Liver (tissue), 9 donors: ENCODE measurements around the gene HIGD1A. TPM values are rescaled to one million over a fixed set of nuclear protein-coding genes. Genes with fewer than 3 reads are reported as not detected.

ENCODE experiments used
- DNase-seq: peaks from one replicate; pipeline ENCODE4 v3.0.0-alpha.2; 2017; ENCODE audit warnings: low spot score
- H3K27ac ChIP-seq, 2 donors: one replicate each; pipeline ENCODE4 v1.7.0; 2013; ENCODE audit warnings: inconsistent platforms in 2 of 2, low read length in 2 of 2, control low read depth in 1 of 2, low read depth in 1 of 2, mild to moderate bottlenecking in 1 of 2
- H3K27me3 ChIP-seq, 4 donors: one replicate each; pipeline versions ENCODE4 v1.6.1 to v1.7.0; 2013; ENCODE audit warnings: low read length in 3 of 4, inconsistent platforms in 1 of 4, mild to moderate bottlenecking in 1 of 4, moderate library complexity in 1 of 4; ENCODE audit not compliant: control insufficient read depth in 4 of 4, insufficient read depth in 4 of 4
- H3K36me3 ChIP-seq, 4 donors: one replicate each; pipeline versions ENCODE4 v1.6.1 to v1.7.0; 2013; ENCODE audit warnings: low read length in 3 of 4, mild to moderate bottlenecking in 3 of 4, low read depth in 1 of 4, moderate library complexity in 1 of 4; ENCODE audit not compliant: control insufficient read depth in 4 of 4, insufficient read depth in 3 of 4
- H3K4me1 ChIP-seq, 4 donors: one replicate each; pipeline versions ENCODE4 v1.6.1 to v1.7.0; 2013; ENCODE audit warnings: low read length in 3 of 4, mild to moderate bottlenecking in 3 of 4, moderate library complexity in 1 of 4; ENCODE audit not compliant: control insufficient read depth in 4 of 4, insufficient read depth in 4 of 4
- H3K4me3 ChIP-seq, 3 donors: one replicate each; pipeline versions ENCODE4 v1.6.1 to v1.7.0; 2013; ENCODE audit warnings: low read length in 3 of 3, control low read depth in 1 of 3, low read depth in 1 of 3, mild to moderate bottlenecking in 1 of 3
- H3K9ac ChIP-seq, 2 donors: one replicate each; pipeline ENCODE4 v1.7.0; 2013; ENCODE audit warnings: low read length in 2 of 2, mild to moderate bottlenecking in 2 of 2, moderate library complexity in 2 of 2, control low read depth in 1 of 2, low read depth in 1 of 2
- H3K9me3 ChIP-seq, 4 donors: one replicate each; pipeline versions ENCODE4 v1.6.1 to v1.7.0; 2013; ENCODE audit warnings: low read length in 3 of 4; ENCODE audit not compliant: control insufficient read depth in 4 of 4
- ATF3 ChIP-seq: IDR thresholded peaks from 2 replicates; pipeline ENCODE4 v1.6.1; 2016; ENCODE audit warnings: antibody characterized with exemption
- CTCF ChIP-seq: fragments of 150-350 bp; IDR thresholded peaks from 2 replicates; pipeline ENCODE4 v1.5.1; 2017; ENCODE audit warnings: improper control_type of control experiment, low read depth, low read length; ENCODE audit not compliant: missing input control
- EGR1 ChIP-seq, 2 donors: IDR thresholded peaks; 2 replicates each; pipeline ENCODE4 v1.6.1; 2016 to 2018; ENCODE audit warnings: antibody characterized with exemption in 2 of 2, low read depth in 2 of 2
- FOXA2 ChIP-seq: IDR thresholded peaks from 2 replicates; pipeline ENCODE4 v1.6.1; 2016; ENCODE audit warnings: antibody characterized with exemption
- GABPA ChIP-seq, 2 donors: IDR thresholded peaks in 1 of 2; conservative IDR thresholded peaks in 1 of 2; 2 replicates each; pipeline ENCODE4 v1.6.1; 2016; ENCODE audit warnings: antibody characterized with exemption in 2 of 2, mild to moderate bottlenecking in 1 of 2, moderate library complexity in 1 of 2
- HNF4A ChIP-seq, 2 donors: conservative IDR thresholded peaks; 2 replicates each; pipeline ENCODE4 v1.6.1; 2016; ENCODE audit warnings: antibody characterized with exemption in 2 of 2, mild to moderate bottlenecking in 2 of 2
- HNF4G ChIP-seq: IDR thresholded peaks from 2 replicates; pipeline ENCODE4 v1.6.1; 2016; ENCODE audit warnings: antibody characterized with exemption
- JUND ChIP-seq, 2 donors: IDR thresholded peaks; 2 replicates each; pipeline ENCODE4 v1.6.1; 2016; ENCODE audit warnings: antibody characterized with exemption in 2 of 2
- MAX ChIP-seq: IDR thresholded peaks from 2 replicates; pipeline ENCODE4 v1.6.1; 2016; ENCODE audit warnings: antibody characterized with exemption
- NR2F2 ChIP-seq: IDR thresholded peaks from 2 replicates; pipeline ENCODE4 v1.6.1; 2016; ENCODE audit warnings: antibody characterized with exemption
- RAD21 ChIP-seq, 2 donors: IDR thresholded peaks; 2 replicates each; pipeline ENCODE4 v1.6.1; 2016; ENCODE audit warnings: antibody characterized with exemption in 2 of 2, mild to moderate bottlenecking in 2 of 2
- REST ChIP-seq: IDR thresholded peaks from 2 replicates; pipeline ENCODE4 v1.6.1; 2016; ENCODE audit warnings: antibody characterized with exemption, mild to moderate bottlenecking
- RXRA ChIP-seq, 2 donors: IDR thresholded peaks; 2 replicates each; pipeline ENCODE4 v1.6.1; 2017 to 2018; ENCODE audit warnings: antibody characterized with exemption in 2 of 2, mild to moderate bottlenecking in 1 of 2
- SP1 ChIP-seq: IDR thresholded peaks from 2 replicates; pipeline ENCODE4 v1.6.1; 2018; ENCODE audit warnings: antibody characterized with exemption, mild to moderate bottlenecking
- TAF1 ChIP-seq: conservative IDR thresholded peaks from 2 replicates; pipeline ENCODE4 v1.6.1; 2016; ENCODE audit warnings: antibody characterized with exemption, mild to moderate bottlenecking
- YY1 ChIP-seq: IDR thresholded peaks from 2 replicates; pipeline ENCODE4 v1.6.1; 2016; ENCODE audit warnings: antibody characterized with exemption, mild to moderate bottlenecking
- ZBTB33 ChIP-seq: IDR thresholded peaks from 2 replicates; pipeline ENCODE4 v1.6.1; 2016; ENCODE audit warnings: antibody characterized with exemption
- WGBS: extraction: QIAGEN DNeasy Blood & Tissue Kit; methylation state at CpG from one replicate; pipeline ENCODE4 v1.1.7; 2013; 5-methylcytosine and 5-hydroxymethylcytosine counted together
- polyA plus RNA-seq, 2 donors: library from polyadenylated mRNA; stranded (reverse) in 1 of 2; unstranded in 1 of 2; fragments of 200-250 nt in 1 of 2; fragments of >200 nt in 1 of 2; fragmentation: Nextera tagmentation in 1 of 2; extraction: Ambion mirVana in 1 of 2; gene quantifications; one replicate each; pipeline versions ENCODE4 v1.2.1 to v1.2.3, GENCODE V29; 2013 to 2015
- total RNA-seq, 2 donors: library from RNA; depleted of rRNA; stranded (reverse); fragments of >200 nt; gene quantifications; one replicate each; pipeline ENCODE4 v1.2.3, GENCODE V29; 2014
- donor health status: healthy.
- donor health status: healthy.
- donor health status: healthy.
- donor health status: healthy.
- donor health status: healthy.

Gene HIGD1A
- total and polyA plus RNA-seq, 4 donors = 117 to 256 (median 245) TPM

- no peaks in the 10 kb centered on the region for H3K36me3 ChIP-seq
- DNase-seq = no peak
- H3K4me3 ChIP-seq = no peak overlapping the region
- TF ChIP-seq EGR1 (IDR thresholded peaks at IDR 0.05; ENCODE audit: low read depth in 2 of 2) (no peak), JUND (IDR thresholded peaks at IDR 0.05) (no peak), SP1 (no peak), FOXA2 (no peak), MAX (no peak), ATF3 (no peak), NR2F2 (no peak), GABPA (IDR thresholded peaks at IDR 0.05 in 1 of 2, conservative IDR thresholded peaks at IDR 0.05 in 1 of 2) (no peak), YY1 (no peak), HNF4G (no peak), TAF1 (no peak), CTCF (no peak), ZBTB33 (no peak)
- H3K27ac ChIP-seq = no peak overlapping the region
- H3K9ac ChIP-seq = no peak overlapping the region
- no peaks in the 10 kb centered on the region for H3K27me3 ChIP-seq
- H3K4me1 ChIP-seq = peaks cover 4 to 15% (median 14%) of the 10 kb centered on the region in 4 donors
- WGBS = 88% methylated on average over 3 of the region's 3 CpGs
- H3K9me3 ChIP-seq = no peaks in the 10 kb centered on the region
Measured at GRCh38 chr3:42822828-42823227, 18.5 kb upstream of the HIGD1A start.

GRCh38 chr3:42820746-42821051 lies 16.4 kb upstream of the HIGD1A start:
- Histone ChIP-seq H3K9me3 (no peaks in the 10 kb centered on the region), H3K4me3 (no peak overlapping the region), H3K27me3 (no peaks in the 10 kb centered on the region), H3K4me1 (peaks cover 3 to 8% (median 5%) of the 10 kb centered on the region in 4 donors), H3K9ac (no peak overlapping the region), H3K27ac (no peak overlapping the region), H3K36me3 (no peaks in the 10 kb centered on the region)
- no peak for DNase-seq
- 93% methylated on average over 6 of the region's 6 CpGs for WGBS
- TF ChIP-seq REST (no peak), JUND (IDR thresholded peaks at IDR 0.05) (no peak), CTCF (no peak), HNF4A (conservative IDR thresholded peaks at IDR 0.05) (no peak), RXRA (IDR thresholded peaks at IDR 0.05) (no peak), RAD21 (IDR thresholded peaks at IDR 0.05) (no peak), GABPA (IDR thresholded peaks at IDR 0.05 in 1 of 2, conservative IDR thresholded peaks at IDR 0.05 in 1 of 2) (no peak), SP1 (no peak), HNF4G (no peak)
